HCT116 (cell line): Measurements from ENCODE around the gene ANKS1A. TPM values are rescaled to one million over a fixed set of nuclear protein-coding genes. Genes with fewer than 3 reads are reported as not detected.

ENCODE experiments used
- ATAC-seq: fragments of 200-7000 bp; cut with Tn5 transposase; 2 replicates; pipeline ENCODE4 v1.9.1; 2020; ENCODE audit warnings: mild to moderate bottlenecking, moderate library complexity
- BruUV-seq: library from RNA; stranded (reverse); fragments of 400-500 nt; replicated peaks from 2 replicates; lab custom pipeline; 2021; lab: Mats Ljungman, UMichigan
- CTCF ChIA-PET: fragments of 300-600 bp; sonication (Branson Sonifier 250); formaldehyde crosslinking; loops from one replicate; lab custom pipeline; 2021; ENCODE audit warnings: antibody characterized with exemption; lab: Charles Lee
- POLR2A ChIA-PET: fragments of 300-600, 350-600 bp; sonication (Branson Sonifier 250); formaldehyde crosslinking; loops from one replicate; lab custom pipeline; 2021; ENCODE audit warnings: antibody characterized with exemption; lab: Charles Lee
- RAD21 ChIA-PET, 2 experiments: fragments of 300-600 bp; sonication (Branson Sonifier 250); formaldehyde crosslinking; loops; one replicate each; lab custom pipeline; 2023; ENCODE audit warnings: low total read pairs in 2 of 2; ENCODE audit not compliant: uncharacterized antibody in 2 of 2, unreplicated experiment in 2 of 2, low non-redundant PET in 1 of 2; lab: Charles Lee
- DNase-seq: peaks from one replicate; pipeline ENCODE4 v3.0.0-alpha.2; 2010; ENCODE audit warnings: low read depth, low spot score
- H2AFZ ChIP-seq: fragments of 200-600 bp; shearing (Covaris generic), sonication (generic); 2 replicates; pipeline ENCODE4 v1.6.1; 2017; ENCODE audit warnings: low read depth, mixed run types, mixed read lengths, antibody characterized with exemption, low read length; ENCODE audit not compliant: poor library complexity, severe bottlenecking
- H3K27ac ChIP-seq: 2 replicates; pipeline ENCODE4 v1.5.1; 2012; ENCODE audit warnings: low read depth, low read length
- H3K27me3 ChIP-seq: fragments of 200-600 bp; sonication (generic); 2 replicates; pipeline ENCODE4 v1.6.1; 2016; ENCODE audit warnings: mixed run types, low read length, mixed read lengths; ENCODE audit not compliant: insufficient read depth
- H3K36me3 ChIP-seq, 2 experiments: fragments of 200-500 bp in 1 of 2; fragments of 200-600 bp in 1 of 2; sonication (Bioruptor generic) in 1 of 2; sonication (generic) in 1 of 2; 2 replicates each; pipeline versions ENCODE4 v1.5.1 to v1.6.1; 2014 to 2016; ENCODE audit warnings: low read length in 2 of 2, inconsistent platforms in 1 of 2, mixed read lengths in 1 of 2, mixed run types in 1 of 2; ENCODE audit not compliant: insufficient read depth in 2 of 2, control insufficient read depth in 1 of 2
- H3K4me1 ChIP-seq, 2 experiments: fragments of 200-600 bp in 1 of 2; sonication (generic) in 1 of 2; 2 replicates each; pipeline versions ENCODE4 v1.5.1 to v1.6.1; 2012 to 2017; ENCODE audit warnings: low read length in 2 of 2, inconsistent platforms in 1 of 2, mild to moderate bottlenecking in 1 of 2, mixed read lengths in 1 of 2, mixed run types in 1 of 2, moderate library complexity in 1 of 2; ENCODE audit not compliant: insufficient read depth in 2 of 2, control insufficient read depth in 1 of 2
- H3K4me2 ChIP-seq: fragments of 200-600 bp; sonication (generic); 2 replicates; pipeline ENCODE4 v1.6.1; 2017; ENCODE audit warnings: mixed run types, low read length, mixed read lengths
- H3K4me3 ChIP-seq, 2 experiments: fragments of 200-600 bp in 1 of 2; sonication (generic) in 1 of 2; replicated peaks in 1 of 2; 2 replicates each; pipeline ENCODE4 v1.5.1; 2011 to 2016; ENCODE audit warnings: low read length in 2 of 2, control low read depth in 1 of 2, low read depth in 1 of 2, mild to moderate bottlenecking in 1 of 2, mixed read lengths in 1 of 2, mixed run types in 1 of 2
- H3K79me2 ChIP-seq: fragments of 200-600 bp; sonication (generic); 2 replicates; pipeline ENCODE4 v1.6.1; 2017; ENCODE audit warnings: mild to moderate bottlenecking, mixed run types, low read length, moderate library complexity, mixed read lengths; ENCODE audit not compliant: insufficient read depth
- H3K9ac ChIP-seq: fragments of 200-600 bp; sonication (generic); 2 replicates; pipeline ENCODE4 v1.6.1; 2016; ENCODE audit warnings: low read length, mixed read lengths
- H3K9me2 ChIP-seq: fragments of 200-600 bp; sonication (generic), shearing (Covaris generic); 2 replicates; pipeline ENCODE4 v1.6.1; 2017; ENCODE audit warnings: mixed run types, mild to moderate bottlenecking, moderate library complexity; ENCODE audit not compliant: insufficient read depth
- H3K9me3 ChIP-seq, 2 experiments: fragments of 200-500 bp in 1 of 2; fragments of 200-600 bp in 1 of 2; sonication (Bioruptor generic) in 1 of 2; sonication (generic) in 1 of 2; 2 replicates each; pipeline ENCODE4 v1.6.1; 2014 to 2017; ENCODE audit warnings: low read length in 2 of 2, mixed read lengths in 2 of 2, inconsistent platforms in 1 of 2, low read depth in 1 of 2, mild to moderate bottlenecking in 1 of 2, mixed run types in 1 of 2, moderate library complexity in 1 of 2; ENCODE audit not compliant: control insufficient read depth in 1 of 2, insufficient read depth in 1 of 2
- H4K20me1 ChIP-seq: fragments of 200-600 bp; sonication (generic), shearing (Covaris generic); 2 replicates; pipeline ENCODE4 v1.6.1; 2017; ENCODE audit warnings: mixed run types, mild to moderate bottlenecking, moderate library complexity; ENCODE audit not compliant: insufficient read depth
- CEBPB ChIP-seq: IDR thresholded peaks from 2 replicates; pipeline ENCODE4 v1.6.1; 2012; ENCODE audit warnings: low read depth
- JUND ChIP-seq: IDR thresholded peaks from 2 replicates; pipeline ENCODE4 v1.6.1; 2012
- REST ChIP-seq: IDR thresholded peaks from 2 replicates; pipeline ENCODE4 v1.6.1; 2012; ENCODE audit warnings: low read depth
- ZFX ChIP-seq: fragments of 450-650 bp; IDR thresholded peaks from 2 replicates; pipeline ENCODE4 v1.6.1; 2017
- intact Hi-C: fragments of 100-400 bp; cut with micrococcal nuclease; formaldehyde crosslinking; loops from 2 replicates; pipeline ENCODE4 v1.10.0; 2022
- total RNA-seq: library from RNA; stranded (reverse); gene quantifications from one replicate; pipeline ENCODE4 v1.2.1, GENCODE V29; 2021; ENCODE audit not compliant: unreplicated experiment
- TF ChIP-seq, protein P1 (sequence below), 3 experiments: fragments of 200-600 bp in 1 of 3; sonication (generic) in 1 of 3; IDR thresholded peaks in 2 of 3; conservative IDR thresholded peaks in 1 of 3; 2 replicates each; pipeline ENCODE4 v1.5.1; 2012 to 2017; ENCODE audit warnings: low read depth in 2 of 3, low read length in 2 of 3, antibody characterized with exemption in 1 of 3, borderline replicate concordance in 1 of 3, control low read depth in 1 of 3, mild to moderate bottlenecking in 1 of 3, mixed read lengths in 1 of 3, mixed run types in 1 of 3, moderate library complexity in 1 of 3; ENCODE audit not compliant: insufficient read depth in 1 of 3

Gene ANKS1A
- total RNA-seq, 1 experiment from 2014 or later = 20.6 TPM

DNA sequence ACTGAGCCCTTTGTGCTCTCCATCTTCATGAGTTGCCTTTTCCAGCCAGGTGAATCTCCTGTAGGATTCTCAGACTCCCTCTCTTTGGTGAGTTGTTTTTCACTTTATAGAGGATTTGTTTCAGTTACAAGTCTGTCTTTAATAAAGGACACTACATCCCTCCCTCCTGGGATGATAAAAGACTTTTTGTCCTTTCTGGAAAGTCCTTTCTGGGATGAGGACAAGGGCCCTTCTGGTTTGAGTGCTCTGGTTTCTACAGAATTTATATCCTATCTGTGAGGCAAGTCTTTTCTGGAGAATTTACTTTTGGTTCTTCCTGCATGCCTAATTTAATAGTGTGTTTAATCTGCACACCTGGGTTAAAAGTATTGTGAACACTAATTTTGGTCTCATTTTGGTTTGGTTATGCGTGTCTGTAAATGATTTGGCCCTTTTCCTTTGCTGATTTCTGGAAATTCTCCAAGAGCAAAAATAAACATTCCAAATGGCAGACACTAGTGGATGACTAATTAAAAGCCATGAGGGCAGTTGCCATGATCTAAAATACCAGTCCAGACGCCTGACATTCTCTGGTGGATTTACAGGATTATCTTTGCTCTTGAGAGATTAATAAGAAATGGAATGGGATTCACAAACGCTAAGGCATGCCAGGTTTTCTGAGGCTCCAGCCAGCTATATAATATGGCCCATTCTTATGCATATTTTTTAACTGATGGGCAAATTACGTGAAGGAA is 207.2 kb downstream of the ANKS1A start:
- H4K20me1 ChIP-seq = no peaks in the 10 kb centered on the region
- intact Hi-C loops = no loop called here
- no peaks in the 10 kb centered on the region for H3K9me3 ChIP-seq
- H3K4me2 ChIP-seq = peak overlapping the region; percentile 47
- peaks cover 18 to 20% of the 10 kb centered on the region in 2 experiments for H3K4me1 ChIP-seq
- no peaks in the 10 kb centered on the region for H3K9me2 ChIP-seq
- peak; percentile 53 for ATAC-seq
- no peak overlapping the region for H3K4me3 ChIP-seq
- ChIA-PET POLR2A (no interaction called here), CTCF (interaction anchor here (0.6 kb wide), 1 partner anchor 109 kb away, joined by 3 read pairs; no protein-coding TSS in a partner anchor), RAD21 (no interaction called here)
- no peaks in the 10 kb centered on the region for H3K36me3 ChIP-seq
- no peak overlapping the region for H2AFZ ChIP-seq
- no peaks in the 10 kb centered on the region for H3K79me2 ChIP-seq
- peak; percentile 8 for DNase-seq
- TF ChIP-seq, protein P1, sequence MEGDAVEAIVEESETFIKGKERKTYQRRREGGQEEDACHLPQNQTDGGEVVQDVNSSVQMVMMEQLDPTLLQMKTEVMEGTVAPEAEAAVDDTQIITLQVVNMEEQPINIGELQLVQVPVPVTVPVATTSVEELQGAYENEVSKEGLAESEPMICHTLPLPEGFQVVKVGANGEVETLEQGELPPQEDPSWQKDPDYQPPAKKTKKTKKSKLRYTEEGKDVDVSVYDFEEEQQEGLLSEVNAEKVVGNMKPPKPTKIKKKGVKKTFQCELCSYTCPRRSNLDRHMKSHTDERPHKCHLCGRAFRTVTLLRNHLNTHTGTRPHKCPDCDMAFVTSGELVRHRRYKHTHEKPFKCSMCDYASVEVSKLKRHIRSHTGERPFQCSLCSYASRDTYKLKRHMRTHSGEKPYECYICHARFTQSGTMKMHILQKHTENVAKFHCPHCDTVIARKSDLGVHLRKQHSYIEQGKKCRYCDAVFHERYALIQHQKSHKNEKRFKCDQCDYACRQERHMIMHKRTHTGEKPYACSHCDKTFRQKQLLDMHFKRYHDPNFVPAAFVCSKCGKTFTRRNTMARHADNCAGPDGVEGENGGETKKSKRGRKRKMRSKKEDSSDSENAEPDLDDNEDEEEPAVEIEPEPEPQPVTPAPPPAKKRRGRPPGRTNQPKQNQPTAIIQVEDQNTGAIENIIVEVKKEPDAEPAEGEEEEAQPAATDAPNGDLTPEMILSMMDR (IDR thresholded peaks at IDR 0.05 in 2 of 3, conservative IDR thresholded peaks at IDR 0.05 in 1 of 3; ENCODE audit: borderline replicate concordance in 1 of 3, insufficient read depth in 1 of 3, low read depth in 2 of 3, low read length in 2 of 3) = no peak
- BruUV-seq = no TSS peak
- H3K9ac ChIP-seq = no peak overlapping the region
- no peaks in the 10 kb centered on the region for H3K27me3 ChIP-seq
- H3K27ac ChIP-seq = peak overlapping the region; percentile 0; the same call in 1 of the 2 replicates

DNA sequence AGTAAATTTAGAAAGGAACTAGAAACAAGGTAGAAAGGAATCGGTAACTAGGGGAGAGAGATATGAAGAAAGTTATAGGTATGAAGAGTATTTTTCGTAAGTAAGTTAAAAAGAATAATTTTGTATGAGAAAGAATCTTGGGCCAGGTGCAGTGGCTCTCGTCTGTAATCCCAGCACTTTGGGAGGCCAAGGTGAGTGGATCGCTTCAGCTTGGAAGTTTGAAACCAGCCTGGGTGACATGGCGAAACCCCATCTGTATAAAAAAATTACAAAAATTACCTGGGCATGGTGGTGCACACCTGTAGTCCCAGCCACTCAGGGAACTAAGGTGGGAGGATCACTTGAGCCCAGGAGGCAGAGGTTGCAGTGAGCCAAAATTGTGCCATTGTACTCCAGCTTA is 210.1 kb downstream of the ANKS1A start:
- H3K79me2 ChIP-seq = no peaks in the 10 kb centered on the region
- CTCF ChIA-PET = no interaction called here

More for the DNA sequence above, 210.1 kb downstream of the ANKS1A start:
- 0 out of 2 replicates have a peak, but pooled peaks cover 3% of the 10 kb centered on the region for H3K9me2 ChIP-seq
- no peak overlapping the region for H3K4me2 ChIP-seq
- H3K36me3 ChIP-seq = no peaks in the 10 kb centered on the region
- intact Hi-C loops = no loop called here
- POLR2A ChIA-PET = no interaction called here
- no peak for DNase-seq
- no peak for TF ChIP-seq REST
- no peak for TF ChIP-seq CEBPB
- TF ChIP-seq JUND = no peak
- no peak for TF ChIP-seq ZFX
- TF ChIP-seq, all 23 proteins: peak for 0
- no peak overlapping the region for H2AFZ ChIP-seq
- RAD21 ChIA-PET = no interaction called here
- no peaks in the 10 kb centered on the region for H3K9me3 ChIP-seq
- H3K4me3 ChIP-seq = no peak overlapping the region
- no peak overlapping the region for H3K27ac ChIP-seq
- no TSS peak for BruUV-seq
- no peak overlapping the region for H3K9ac ChIP-seq
- H4K20me1 ChIP-seq = no peaks in the 10 kb centered on the region
- no peak for ATAC-seq
- no peaks in the 10 kb centered on the region for H3K27me3 ChIP-seq
- H3K4me1 ChIP-seq = peaks cover 18 to 20% of the 10 kb centered on the region in 2 experiments
